ENCODE results near the gene OR2AT4. TPM values are rescaled to one million over a fixed set of nuclear protein-coding genes. Genes with fewer than 3 reads are reported as not detected.

Gene OR2AT4
- total RNA-seq, 1 donor: not detected

- no peak overlapping the region for H3K4me3 ChIP-seq (ENCODE audit: low read length)
- no peaks in the 10 kb centered on the region for H3K9me3 ChIP-seq (ENCODE audit: low read depth, low read length)
- peaks cover 12% of the 10 kb centered on the region for H3K27me3 ChIP-seq (ENCODE audit: insufficient read depth, low read length)
- no peaks in the 10 kb centered on the region for H3K4me1 ChIP-seq (ENCODE audit: insufficient read depth, low read length)
These were observed 9.1 kb downstream of the OR2AT4 start for GRCh38 chr11:75087319-75088305.

DNA sequence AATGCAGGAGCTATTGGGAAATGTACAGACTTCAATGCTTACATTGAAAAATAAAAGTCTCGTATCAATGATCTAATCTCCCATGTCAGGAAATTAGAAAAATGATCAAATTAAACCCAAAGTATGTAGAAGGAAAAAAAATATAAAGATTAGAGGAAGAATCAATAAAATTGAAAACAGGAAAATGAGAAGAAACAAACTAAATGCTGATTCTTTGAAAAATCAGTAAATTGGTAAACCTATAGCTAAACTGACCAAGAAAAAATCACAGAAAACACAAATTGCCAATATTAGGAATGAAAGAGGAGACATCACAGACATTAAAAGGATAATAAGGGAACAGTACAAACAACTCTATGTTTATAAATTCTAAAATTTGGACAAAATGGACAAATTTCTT is 11.8 kb downstream of the OR2AT4 start:
- Histone ChIP-seq H3K27me3 (ENCODE audit: insufficient read depth, low read length) (peaks cover 8% of the 10 kb centered on the region), H3K4me1 (ENCODE audit: insufficient read depth, low read length) (no peaks in the 10 kb centered on the region), H3K4me3 (ENCODE audit: low read length) (no peak overlapping the region), H3K9me3 (ENCODE audit: low read depth, low read length) (no peaks in the 10 kb centered on the region)

DNA sequence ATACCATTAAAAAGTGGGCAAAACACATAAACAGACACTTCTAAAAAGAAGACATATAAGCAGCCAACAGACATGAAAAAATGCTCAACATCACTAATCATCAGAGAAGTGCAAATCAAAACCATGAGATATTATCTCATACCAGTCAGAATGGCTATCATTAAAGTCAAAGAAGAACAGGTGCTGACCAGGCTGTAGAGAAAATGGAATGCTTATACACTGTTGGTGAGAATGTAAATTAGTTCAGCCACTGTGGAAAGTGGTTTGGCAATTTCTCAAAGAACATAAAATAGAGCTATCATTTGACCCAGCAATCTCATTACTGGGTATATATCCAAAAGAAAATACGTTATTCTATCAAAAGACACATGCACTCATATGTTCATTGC is 13.5 kb downstream of the OR2AT4 start:
- peaks cover 8% of the 10 kb centered on the region for H3K27me3 ChIP-seq (ENCODE audit: insufficient read depth, low read length)
- H3K9me3 ChIP-seq (ENCODE audit: low read depth, low read length): no peaks in the 10 kb centered on the region
- no peak overlapping the region for H3K4me3 ChIP-seq (ENCODE audit: low read length)
- no peaks in the 10 kb centered on the region for H3K4me1 ChIP-seq (ENCODE audit: insufficient read depth, low read length)

GRCh38 chr11:75082601-75083216 is 14.0 kb downstream of the OR2AT4 start:
- H3K9me3 ChIP-seq (ENCODE audit: low read depth, low read length): no peaks in the 10 kb centered on the region
- H3K4me3 ChIP-seq (ENCODE audit: low read length): no peak overlapping the region
- no peaks in the 10 kb centered on the region for H3K4me1 ChIP-seq (ENCODE audit: insufficient read depth, low read length)
- H3K27me3 ChIP-seq (ENCODE audit: insufficient read depth, low read length): peaks cover 8% of the 10 kb centered on the region

DNA sequence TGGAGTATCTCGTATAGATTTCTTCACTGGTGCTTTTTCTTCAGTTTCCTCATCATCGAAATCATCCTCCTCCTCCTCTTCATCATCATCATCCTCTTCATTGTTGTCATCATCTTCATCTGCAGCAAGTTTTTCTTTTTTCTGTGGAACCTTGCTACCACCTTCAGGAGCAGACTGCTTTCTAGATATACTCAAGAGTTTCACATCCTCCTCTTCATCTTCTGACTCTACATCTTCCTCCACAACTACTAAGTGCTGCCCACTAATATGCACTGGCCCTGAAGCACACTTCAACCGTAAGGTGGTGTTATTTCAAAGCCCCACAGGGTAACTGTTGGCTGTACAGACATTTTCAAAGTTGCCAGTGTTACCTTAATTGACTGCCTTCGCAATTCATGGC is 17.1 kb downstream of the OR2AT4 start:
- H3K27me3 ChIP-seq (ENCODE audit: insufficient read depth, low read length): peaks cover 2% of the 10 kb centered on the region
- no peaks in the 10 kb centered on the region for H3K9me3 ChIP-seq (ENCODE audit: low read depth, low read length)
- H3K4me1 ChIP-seq (ENCODE audit: insufficient read depth, low read length): no peaks in the 10 kb centered on the region
- H3K4me3 ChIP-seq (ENCODE audit: low read length): no peak overlapping the region

GRCh38 chr11:75078233-75078632 is 18.4 kb downstream of the OR2AT4 start:
- H3K4me1 ChIP-seq (ENCODE audit: insufficient read depth, low read length): no peaks in the 10 kb centered on the region
- H3K9me3 ChIP-seq (ENCODE audit: low read depth, low read length): no peaks in the 10 kb centered on the region
- H3K27me3 ChIP-seq (ENCODE audit: insufficient read depth, low read length): peaks cover 2% of the 10 kb centered on the region
- H3K4me3 ChIP-seq (ENCODE audit: low read length): no peak overlapping the region

DNA sequence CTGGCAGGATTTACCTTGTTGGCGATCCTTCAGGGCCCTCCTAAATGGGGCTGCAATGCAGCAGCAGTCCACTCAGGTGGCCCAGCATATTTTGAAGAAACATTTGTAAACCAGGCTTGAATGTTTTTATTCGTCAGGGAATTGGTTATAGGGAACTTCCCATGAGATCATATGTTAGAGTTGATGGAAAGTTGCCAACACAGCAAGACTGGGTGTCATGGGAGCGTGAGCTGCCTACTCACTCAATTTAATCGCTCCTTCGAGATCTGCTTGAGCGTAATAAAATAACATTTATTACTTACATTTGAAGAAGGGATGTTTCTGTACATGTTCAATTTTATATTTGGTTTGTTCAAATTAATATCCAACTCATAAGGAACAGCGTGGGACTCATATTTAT is 19.4 kb downstream of the OR2AT4 start:
- peaks cover 2% of the 10 kb centered on the region for H3K27me3 ChIP-seq (ENCODE audit: insufficient read depth, low read length)
- H3K4me1 ChIP-seq (ENCODE audit: insufficient read depth, low read length): no peaks in the 10 kb centered on the region
- H3K4me3 ChIP-seq (ENCODE audit: low read length): no peak overlapping the region
- no peaks in the 10 kb centered on the region for H3K9me3 ChIP-seq (ENCODE audit: low read depth, low read length)

DNA sequence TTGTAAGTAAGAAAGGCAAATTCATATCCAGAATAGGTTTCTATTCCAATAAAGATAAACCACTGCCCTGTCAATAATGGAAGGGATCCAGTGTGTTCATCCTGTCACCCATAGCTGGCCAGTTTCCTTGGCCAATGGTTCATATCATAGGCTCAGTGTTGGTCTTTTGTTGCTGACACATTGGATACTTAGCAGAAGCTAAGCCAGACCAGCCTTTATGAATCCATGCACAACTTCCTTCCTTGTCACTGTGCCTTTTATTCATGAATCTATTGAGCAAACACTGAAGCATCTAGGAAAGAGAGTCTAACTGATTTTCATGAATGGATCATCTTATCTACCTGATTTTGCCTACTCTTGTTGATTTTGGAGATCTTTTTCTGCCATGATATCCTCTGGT is 20.0 kb downstream of the OR2AT4 start:
- Histone ChIP-seq H3K27me3 (ENCODE audit: insufficient read depth, low read length) (peaks cover 2% of the 10 kb centered on the region), H3K4me3 (ENCODE audit: low read length) (no peak overlapping the region), H3K4me1 (ENCODE audit: insufficient read depth, low read length) (no peaks in the 10 kb centered on the region), H3K9me3 (ENCODE audit: low read depth, low read length) (no peaks in the 10 kb centered on the region)

- Histone ChIP-seq H3K4me1 (ENCODE audit: insufficient read depth, low read length) (no peaks in the 10 kb centered on the region), H3K27me3 (ENCODE audit: insufficient read depth, low read length) (peaks cover 4% of the 10 kb centered on the region), H3K9me3 (ENCODE audit: low read depth, low read length) (no peaks in the 10 kb centered on the region), H3K4me3 (ENCODE audit: low read length) (no peak overlapping the region)
These were observed 23.1 kb downstream of the OR2AT4 start for GRCh38 chr11:75073459-75074190.

GRCh38 chr11:75072582-75072981 is 24.1 kb downstream of the OR2AT4 start:
- H3K9me3 ChIP-seq (ENCODE audit: low read depth, low read length): no peaks in the 10 kb centered on the region
- peaks cover 7% of the 10 kb centered on the region for H3K27me3 ChIP-seq (ENCODE audit: insufficient read depth, low read length)
- no peak overlapping the region for H3K4me3 ChIP-seq (ENCODE audit: low read length)
- no peaks in the 10 kb centered on the region for H3K4me1 ChIP-seq (ENCODE audit: insufficient read depth, low read length)

DNA sequence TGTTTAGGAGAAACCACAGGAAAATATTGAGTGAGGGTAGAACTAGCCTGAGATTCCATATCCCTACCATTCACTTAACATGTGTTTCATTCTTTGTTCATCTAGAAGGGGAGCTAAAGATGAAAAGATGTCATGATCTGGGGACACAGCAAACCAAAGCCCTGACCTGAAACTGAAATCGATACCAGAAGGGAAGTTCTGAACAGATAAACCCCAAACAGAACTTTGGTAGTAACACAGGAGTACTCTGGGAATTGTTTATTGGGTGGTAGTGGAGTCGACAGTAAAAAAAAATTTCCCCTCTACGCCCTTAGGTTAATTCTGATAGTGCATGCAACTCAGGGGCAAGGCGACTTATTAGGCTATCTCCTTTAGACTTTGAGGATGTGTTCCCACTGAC is 27.2 kb downstream of the OR2AT4 start:
- H3K9me3 ChIP-seq (ENCODE audit: low read depth, low read length): no peaks in the 10 kb centered on the region
- no peak overlapping the region for H3K4me3 ChIP-seq (ENCODE audit: low read length)
- peaks cover 12% of the 10 kb centered on the region for H3K27me3 ChIP-seq (ENCODE audit: insufficient read depth, low read length)
- no peaks in the 10 kb centered on the region for H3K4me1 ChIP-seq (ENCODE audit: insufficient read depth, low read length)

DNA sequence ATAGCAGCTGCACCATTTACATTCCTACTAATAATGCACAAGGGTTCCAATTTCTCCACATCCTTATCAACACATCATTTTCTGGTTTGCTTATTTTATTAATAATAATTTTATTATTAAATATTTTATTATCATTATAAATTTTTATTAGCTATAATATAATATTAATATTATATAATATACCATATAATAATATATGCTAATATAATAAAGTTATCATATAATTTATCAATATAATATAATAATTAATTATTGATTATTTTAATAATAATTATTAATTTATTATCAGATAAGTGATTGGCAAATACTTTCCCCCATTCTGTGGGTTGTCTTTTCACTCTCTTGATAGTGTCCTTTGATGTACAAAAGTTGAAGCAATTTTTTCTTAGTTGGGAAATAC is 27.7 kb downstream of the OR2AT4 start:
- Histone ChIP-seq H3K9me3 (ENCODE audit: low read depth, low read length) (no peaks in the 10 kb centered on the region), H3K27me3 (ENCODE audit: insufficient read depth, low read length) (peaks cover 14% of the 10 kb centered on the region)

DNA sequence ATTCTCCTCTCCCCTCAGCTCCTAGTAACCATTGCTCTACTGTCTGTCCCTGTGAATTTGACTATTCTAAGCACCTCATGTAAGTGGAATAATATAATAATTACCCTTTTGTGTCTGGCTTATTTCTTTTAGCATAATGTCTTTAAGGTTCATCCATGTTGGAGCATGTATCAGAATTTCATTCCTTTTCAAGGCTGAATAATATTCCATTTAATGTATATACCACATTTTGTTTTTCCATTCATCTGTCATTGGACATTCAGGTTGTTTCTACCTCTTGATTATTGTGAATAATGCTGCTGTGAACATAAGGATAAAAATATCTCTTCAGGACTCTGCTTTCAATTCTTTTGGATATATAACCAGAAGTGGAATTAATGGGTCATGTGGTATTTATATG is 28.1 kb downstream of the OR2AT4 start:
- H3K4me1 ChIP-seq (ENCODE audit: insufficient read depth, low read length): no peaks in the 10 kb centered on the region
- no peaks in the 10 kb centered on the region for H3K9me3 ChIP-seq (ENCODE audit: low read depth, low read length)
- H3K4me3 ChIP-seq (ENCODE audit: low read length): no peak overlapping the region
- H3K27me3 ChIP-seq (ENCODE audit: insufficient read depth, low read length): peaks cover 14% of the 10 kb centered on the region

More for the DNA sequence above, 27.7 kb downstream of the OR2AT4 start:
- H3K4me3 ChIP-seq (ENCODE audit: low read length): no peak overlapping the region
- H3K4me1 ChIP-seq (ENCODE audit: insufficient read depth, low read length): no peaks in the 10 kb centered on the region

- Histone ChIP-seq H3K4me1 (ENCODE audit: insufficient read depth, low read length) (no peaks in the 10 kb centered on the region), H3K4me3 (ENCODE audit: low read length) (no peak overlapping the region), H3K9me3 (ENCODE audit: low read depth, low read length) (no peaks in the 10 kb centered on the region), H3K27me3 (ENCODE audit: insufficient read depth, low read length) (peaks cover 14% of the 10 kb centered on the region)
These were observed 30.6 kb downstream of the OR2AT4 start for GRCh38 chr11:75066061-75066460.

DNA sequence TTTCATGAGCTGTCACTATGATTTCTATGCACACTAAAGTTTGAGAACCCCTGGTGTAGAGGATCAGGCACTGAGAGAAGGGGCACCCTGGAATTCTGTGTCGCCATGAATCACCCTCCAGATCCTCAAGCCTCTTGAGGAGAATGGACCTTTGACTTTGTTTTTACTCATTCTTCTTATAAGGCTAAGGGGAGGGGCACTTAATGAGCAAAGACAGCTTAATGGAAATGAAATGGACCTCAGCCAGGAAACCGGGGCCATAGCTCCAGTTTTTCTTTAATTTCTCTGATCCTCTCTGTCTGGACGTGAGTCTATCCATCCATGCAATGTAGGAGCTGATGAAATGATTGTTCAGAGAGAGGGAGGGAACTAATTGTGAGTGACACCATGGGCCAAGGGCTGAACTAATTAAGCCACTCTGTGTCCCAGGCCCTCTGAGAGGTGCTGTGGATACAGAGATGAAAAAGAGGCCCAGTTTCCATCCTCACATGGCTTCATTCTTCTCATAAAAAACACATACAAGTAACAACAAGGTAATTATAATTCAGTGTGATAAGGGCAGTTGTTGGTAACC is 32.8 kb downstream of the OR2AT4 start:
- H3K4me3 ChIP-seq (ENCODE audit: low read length): no peak overlapping the region
- peaks cover 14% of the 10 kb centered on the region for H3K27me3 ChIP-seq (ENCODE audit: insufficient read depth, low read length)
- no peaks in the 10 kb centered on the region for H3K4me1 ChIP-seq (ENCODE audit: insufficient read depth, low read length)
- H3K9me3 ChIP-seq (ENCODE audit: low read depth, low read length): no peaks in the 10 kb centered on the region
